GM19455 (cell line): Measurements from ENCODE around the gene TRPC1.
"Not testable (repeated sequence)": the region's sequence is repeated elsewhere in the genome, so short reads cannot be mapped to it uniquely, and the experiment has no call there.

Experiments used
- ATAC-seq: cut with Tn5 transposase; IDR thresholded peaks from one replicate; pipeline ENCODE4 v1.9.1; 2021; ENCODE audit not compliant: unreplicated experiment

Gene TRPC1

DNA sequence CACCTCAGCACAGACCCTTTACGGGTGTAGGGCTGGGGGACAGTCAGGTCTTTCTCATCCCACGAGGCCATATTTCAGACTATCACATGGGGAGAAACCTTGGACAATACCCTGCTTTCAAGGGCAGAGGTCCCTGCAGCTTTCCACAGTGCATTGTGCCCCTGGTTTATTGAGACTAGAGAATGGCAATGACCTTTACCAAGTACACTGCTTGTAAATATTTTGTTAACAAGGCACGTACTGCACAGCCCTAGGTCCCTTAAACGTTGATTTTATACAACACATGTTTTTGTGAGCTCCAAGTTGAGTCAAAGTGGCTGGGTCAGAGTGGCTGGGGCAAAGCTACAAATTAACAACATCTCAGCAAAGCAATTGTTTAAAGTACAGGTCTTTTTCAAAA lies 28.8 kb downstream of the TRPC1 start:
- not testable (repeated sequence) for ATAC-seq

DNA sequence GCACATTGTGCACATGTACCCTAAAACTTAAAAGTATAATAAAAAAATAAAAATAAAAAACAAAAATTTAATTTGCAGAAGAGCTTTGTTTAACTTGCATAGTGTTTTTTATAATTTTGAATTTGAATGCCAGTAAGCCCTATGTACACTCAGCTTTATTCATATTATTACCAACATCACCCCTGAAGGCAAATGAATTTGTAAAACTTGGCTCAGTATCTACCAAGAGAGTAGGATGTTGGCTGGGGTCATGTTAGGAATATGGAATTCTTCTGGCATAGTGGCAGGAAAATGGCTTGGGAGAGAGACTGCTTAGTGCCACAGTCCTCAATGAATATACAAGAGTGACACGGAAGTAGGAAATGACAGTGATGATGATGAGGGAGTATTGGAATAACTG lies 30.7 kb downstream of the TRPC1 start:
- ATAC-seq = no peak

DNA sequence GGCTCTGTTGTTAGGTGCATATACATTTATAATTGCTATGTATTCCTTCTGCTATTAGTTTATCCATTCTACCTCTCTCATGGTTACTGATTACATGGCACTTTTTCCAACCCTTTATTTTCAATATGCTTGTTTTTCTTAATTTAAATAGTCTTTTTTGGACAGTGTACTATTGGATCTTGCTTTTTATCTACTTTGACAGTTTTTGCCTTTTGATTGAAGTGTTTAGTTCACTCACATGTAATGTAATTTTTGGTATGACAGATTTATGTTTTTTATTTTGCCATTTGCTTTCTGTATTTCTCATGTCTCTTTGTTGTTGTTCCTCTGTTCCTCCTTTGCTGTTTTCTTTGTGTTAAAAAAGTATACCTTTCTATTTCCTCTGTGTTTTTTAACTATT lies 44.5 kb downstream of the TRPC1 start:
- no peak for ATAC-seq

DNA sequence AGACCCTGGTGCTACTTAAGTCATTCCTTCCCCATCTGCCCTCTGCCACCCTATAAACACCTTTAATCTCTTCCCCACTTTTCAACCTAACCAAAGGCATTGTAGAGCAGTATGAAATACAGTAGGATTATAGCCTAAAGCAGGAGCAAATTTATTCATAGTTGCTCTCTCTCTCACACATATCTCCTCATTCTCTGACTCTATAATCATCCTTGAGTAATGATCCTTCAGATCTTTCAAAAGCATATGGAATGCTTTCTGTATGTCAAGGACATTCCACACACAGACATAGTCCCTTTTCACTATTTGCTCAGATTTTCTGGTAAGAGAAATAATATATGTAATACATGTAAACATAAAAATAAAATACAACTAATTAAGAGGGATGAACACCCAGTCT lies 54.1 kb downstream of the TRPC1 start:
- ATAC-seq = no peak

DNA sequence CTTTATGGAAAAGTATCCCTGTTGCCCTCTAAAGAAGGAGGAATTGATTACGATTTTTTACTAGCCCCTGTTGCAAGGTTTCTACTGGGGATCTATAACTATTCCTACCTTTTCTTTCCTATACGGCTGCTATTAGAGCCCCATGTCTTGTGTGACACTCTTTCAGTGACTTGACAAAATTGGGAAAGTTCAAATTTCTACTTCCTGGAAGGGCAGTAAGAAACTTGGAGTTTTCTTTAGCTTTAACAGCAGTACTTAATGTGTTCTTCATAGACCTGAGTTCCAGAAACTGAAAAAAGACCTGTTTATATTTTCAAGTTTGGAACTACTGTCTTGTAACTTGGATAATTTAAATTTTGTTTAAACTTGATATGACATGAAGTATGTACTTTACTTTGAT lies 54.7 kb downstream of the TRPC1 start:
- ATAC-seq = no peak

DNA sequence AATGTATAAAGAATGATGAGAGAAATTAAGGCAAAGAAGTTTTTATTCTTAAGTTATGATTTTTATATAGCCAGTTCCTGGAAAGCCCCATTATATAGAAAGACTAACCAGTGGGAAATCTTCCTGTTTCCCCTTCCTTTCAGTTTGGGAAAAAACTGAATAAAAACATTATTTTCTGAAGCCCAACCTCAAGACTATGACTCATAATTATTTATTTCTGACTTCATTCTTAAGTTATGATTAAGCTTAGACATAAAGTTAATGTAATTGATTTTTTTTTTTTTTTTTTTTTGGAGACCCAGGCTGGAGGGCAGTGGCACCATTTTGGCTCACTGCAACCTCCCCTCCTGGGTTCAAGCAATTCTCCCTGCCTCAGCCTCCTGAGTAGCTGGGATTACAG lies 55.8 kb downstream of the TRPC1 start:
- no peak for ATAC-seq

DNA sequence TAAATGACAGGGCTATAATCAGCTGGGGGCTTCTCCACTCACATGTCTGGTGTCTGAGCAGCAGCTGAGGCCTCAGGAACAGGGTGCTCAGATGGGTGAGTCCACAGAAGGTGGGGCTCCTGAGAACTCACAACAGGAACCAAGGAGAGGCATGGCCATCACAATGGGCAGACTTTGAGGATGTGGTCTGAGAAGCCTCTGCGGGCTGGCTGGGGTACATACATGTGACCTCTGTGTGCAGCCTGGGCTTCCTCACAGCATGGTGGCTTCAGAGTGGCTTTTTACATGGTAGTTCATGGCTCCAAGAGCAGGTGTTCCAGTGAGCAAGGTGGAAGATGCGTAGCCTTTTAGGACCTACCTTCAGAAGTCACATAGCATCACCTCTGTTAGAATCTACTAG lies 58.8 kb downstream of the TRPC1 start:
- ATAC-seq = no peak

DNA sequence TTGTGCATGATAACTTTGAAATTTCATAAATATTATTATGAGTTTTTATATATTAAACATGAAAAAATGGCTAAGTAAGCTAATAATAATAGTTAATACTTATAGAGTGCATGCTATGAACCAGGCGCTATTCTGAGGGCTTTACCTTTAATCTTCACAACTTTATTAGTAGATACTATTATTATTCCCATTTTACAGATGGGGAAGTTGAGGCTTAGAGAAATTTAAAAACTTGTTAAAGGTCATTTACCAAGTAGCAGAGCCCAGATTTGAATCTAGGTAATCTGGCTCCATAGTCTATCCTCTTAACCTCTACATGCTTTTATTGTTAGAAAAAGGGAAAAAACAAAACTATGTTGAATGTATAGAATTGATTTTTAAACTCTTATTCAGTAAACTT lies 60.4 kb downstream of the TRPC1 start:
- no peak for ATAC-seq

DNA sequence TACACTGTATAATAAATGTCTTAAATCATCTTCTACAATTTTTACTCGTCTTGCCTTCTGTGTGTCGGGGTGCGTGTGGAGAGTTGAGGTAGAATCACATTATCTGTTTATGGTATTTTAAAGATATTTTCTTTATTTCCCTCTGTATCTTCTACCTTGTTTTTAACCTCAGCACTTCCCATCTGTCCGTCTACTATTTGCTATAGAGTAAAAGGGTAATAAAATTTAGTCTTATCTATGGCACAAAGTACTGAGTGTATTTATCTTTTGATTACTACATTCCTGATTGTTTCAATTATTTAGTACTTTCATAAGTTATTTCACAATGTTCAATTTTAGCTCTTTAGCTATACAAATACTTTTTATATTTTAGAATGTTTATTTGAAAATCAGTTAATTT lies 62.2 kb downstream of the TRPC1 start:
- no peak for ATAC-seq

DNA sequence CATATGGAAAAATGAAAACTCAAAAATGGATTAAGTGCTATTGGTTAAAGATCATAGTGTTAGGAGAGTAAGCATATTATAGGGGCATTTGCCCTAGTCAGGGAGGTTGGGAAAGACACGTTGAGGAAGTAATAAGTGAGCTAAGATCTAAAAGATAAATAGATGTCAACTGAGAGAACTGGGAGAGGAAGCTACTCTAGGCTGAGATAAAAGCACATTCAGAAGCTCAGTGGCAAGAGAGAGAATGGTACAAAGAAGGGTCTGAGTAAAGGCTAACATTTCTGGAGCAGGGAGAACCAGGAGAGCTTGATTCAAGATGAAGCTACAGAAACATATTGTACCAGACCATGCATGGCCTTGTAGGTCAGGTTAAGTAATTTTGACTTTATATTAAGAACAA lies 63.9 kb downstream of the TRPC1 start:
- ATAC-seq = no peak

DNA sequence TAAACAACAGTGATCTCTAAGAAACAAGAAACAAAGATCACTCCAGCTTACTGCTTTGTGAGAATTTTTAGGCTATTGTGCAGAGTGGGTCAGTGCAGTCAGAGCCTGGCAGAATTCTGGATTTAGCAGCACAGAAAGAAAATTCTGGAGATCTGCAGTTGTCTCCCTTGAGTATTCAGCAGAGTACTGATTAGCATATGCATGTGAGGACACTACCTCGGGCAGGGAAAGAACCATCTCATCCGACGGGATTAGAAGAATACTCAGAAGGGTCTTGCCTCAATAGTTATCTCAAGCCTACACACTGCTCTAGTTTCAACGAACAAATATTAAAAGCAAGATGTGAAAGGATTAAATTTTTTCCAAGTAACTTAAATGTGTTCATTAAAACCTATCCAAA lies 70.7 kb downstream of the TRPC1 start:
- ATAC-seq = no peak

DNA sequence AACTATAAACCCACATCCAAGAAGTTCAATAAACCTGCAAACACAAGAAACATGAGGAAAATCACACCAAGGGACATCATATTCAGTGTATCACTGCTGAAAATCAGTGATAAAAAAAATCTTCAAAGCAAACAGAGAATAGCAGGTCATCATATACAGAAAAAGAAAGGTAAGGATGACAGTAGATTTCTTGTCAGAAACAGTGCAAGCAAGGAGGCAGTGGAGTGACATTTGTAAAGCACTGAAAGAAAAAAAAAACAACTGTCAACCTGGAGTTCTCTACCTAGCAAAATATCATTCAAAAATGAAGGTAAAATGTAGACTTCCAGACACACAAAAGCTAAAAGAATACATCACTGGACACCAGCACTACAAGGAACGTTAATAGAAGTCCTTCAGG lies 71.5 kb downstream of the TRPC1 start:
- no peak for ATAC-seq

DNA sequence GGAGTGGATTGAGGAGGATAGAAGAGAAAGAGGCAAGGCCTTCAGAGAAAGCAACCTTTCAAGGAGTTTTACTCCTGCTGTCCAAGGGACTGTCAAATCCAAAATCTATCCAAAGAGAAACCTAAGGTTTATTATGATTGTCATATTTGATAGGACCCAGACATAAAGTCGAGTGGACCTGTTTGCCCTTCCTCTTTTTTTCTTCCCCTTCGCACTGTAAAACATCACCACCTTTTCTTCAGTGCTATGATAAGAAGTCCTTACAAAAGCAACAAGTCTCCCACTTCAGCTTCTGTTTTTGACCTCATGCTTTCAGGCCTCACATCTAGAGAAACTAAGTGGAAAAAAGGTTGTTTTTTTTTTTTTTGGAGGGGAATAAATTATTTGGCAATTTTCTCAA lies 73.0 kb downstream of the TRPC1 start:
- ATAC-seq = no peak

DNA sequence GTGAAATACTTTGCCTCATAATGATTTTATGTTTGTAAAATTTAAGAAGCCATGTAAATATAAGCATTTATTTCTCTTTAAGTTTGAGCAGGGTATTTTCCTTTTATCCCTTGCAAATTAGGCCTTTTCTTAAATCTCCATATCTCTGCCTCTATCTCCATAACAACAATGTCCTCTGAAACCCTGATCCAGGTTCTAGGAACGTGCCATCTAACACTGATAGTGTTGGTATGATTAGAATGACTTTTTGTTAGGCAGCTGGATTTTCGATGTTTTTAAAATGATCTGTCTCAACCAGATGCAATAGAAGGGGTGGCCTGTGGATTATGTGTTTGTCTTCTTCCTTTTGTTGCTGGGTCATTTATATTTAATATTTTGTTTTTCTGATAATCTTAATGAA lies 77.9 kb downstream of the TRPC1 start:
- ATAC-seq = no peak

DNA sequence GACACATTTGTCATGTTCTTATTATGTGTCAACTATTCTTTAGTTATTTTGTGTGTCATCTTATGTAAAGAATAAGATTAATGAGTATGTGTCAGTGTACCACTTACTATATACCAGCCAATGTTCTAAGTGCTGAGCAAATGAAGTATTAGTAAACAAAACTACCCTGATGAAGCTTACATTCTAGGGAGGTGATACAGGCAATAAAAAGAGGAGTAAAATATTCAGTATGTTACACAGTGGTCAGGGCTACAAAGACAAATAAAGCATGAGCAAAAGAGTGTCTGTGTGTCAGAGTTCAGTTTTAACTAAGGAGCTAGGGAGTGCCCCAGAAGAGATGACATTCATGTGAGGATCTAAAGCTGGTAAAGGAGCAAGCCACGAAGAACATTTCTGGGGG lies 79.1 kb downstream of the TRPC1 start:
- no peak for ATAC-seq

DNA sequence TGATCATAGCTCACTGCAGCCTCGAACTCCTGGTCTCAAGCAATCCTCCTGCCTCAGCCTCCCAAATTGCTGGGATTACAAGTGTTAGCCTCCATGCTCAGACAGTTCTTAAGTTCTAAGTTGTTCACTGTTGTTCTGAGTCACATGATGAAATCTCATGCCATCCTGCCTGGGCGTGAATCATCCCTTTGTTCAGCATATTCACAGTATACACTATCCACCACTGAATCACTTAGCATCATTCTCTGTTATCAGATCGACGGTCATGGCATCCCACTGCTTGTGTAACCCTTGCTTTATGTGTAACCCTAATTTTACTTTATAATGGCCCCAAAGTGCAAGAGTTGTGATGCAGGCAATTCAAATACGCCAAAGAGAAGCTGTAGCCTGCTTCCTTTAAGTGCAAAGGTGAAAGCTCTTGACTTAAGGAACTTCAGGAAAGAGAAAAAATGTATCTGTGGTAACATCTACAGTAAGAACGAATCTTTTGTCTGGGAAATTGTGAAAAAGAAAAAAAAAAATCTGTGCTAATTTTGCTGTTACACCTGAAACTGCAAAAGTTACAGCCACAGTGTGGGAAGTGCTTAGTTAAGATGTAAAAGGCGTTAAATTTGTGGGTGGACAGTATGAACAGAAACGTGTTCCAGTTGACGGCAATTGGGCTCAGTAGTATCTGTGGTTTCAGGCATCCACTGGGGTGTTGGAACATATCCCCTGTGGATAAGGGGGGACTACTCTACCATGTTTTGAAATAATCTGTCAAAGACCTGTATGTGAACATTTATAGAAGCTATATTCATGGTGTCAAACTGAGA lies 84.5 kb downstream of the TRPC1 start:
- ATAC-seq = no peak

DNA sequence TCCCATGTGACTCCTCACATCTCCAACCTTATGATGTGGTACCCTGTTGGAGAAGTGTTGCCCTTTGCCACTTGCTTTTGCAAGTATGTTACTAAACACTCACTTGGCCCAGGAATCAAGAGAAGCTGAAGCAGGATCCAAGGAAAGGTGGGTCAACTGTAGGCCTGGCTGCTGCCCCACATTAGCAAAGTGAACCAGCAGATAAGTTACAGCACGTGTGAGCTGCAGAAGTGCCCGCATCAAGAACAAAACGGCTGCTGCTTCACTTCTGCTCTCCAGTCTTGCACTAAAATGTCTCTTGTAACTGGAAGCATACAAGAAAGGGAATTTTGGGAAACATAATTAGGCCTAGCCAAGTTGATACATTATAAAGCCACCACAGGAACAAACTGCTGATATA lies 85.4 kb downstream of the TRPC1 start:
- ATAC-seq = no peak

DNA sequence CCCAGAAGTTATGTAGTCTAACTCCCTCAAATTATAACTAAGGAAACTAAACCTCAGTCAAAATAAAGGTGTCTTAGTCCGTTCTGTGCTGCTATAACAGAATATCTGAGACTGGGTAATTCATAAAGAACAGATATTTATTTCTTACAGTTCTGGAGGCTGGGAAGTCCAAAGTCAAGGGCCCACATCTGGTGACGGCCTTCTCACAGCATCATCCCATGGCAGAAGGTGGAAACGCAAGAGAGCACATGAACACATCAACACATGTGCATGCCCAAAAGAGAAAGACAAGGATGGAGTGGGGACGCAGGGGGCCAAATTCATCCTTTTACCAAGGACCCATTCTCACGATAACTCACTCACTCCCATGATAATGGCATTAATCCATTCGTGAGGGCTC lies 92.0 kb downstream of the TRPC1 start:
- ATAC-seq = no peak

DNA sequence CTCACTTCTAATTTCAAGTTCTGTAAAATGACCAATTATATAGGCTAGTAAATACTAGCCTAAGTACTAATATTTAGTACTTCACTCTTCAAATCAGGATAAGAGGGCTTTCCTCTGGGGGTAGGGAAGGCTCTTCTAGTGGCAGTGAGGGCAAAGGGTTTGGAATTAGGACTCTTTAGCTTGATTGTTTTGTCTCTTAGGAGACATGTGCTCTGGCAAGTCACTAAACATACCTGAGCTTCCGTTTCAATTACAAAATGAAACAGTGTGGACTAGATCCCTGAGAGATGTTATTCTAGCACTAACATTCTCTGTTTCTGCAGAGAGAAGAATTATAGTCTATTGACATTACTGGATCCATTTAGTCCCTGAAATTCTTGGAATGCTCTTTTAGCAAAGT lies 93.5 kb downstream of the TRPC1 start:
- no peak for ATAC-seq

DNA sequence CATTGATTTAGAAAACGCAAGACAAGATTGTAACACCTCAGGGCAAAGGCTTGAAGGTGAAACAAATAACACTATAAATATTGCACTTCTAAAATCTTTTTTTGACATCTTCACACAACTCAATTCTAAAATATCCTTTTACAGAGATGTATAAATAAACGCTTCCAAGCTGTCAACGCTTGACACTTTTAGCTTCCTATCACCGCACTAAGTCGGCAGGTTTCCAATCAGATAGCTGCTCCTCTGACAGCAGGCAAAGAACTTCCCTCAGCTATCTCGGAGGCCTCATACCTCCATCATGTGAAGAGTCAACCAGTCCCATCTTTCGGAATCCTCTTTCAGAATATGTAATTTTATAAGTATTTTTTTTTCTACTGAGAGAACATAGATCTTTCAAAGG lies 94.1 kb downstream of the TRPC1 start:
- ATAC-seq = no peak

DNA sequence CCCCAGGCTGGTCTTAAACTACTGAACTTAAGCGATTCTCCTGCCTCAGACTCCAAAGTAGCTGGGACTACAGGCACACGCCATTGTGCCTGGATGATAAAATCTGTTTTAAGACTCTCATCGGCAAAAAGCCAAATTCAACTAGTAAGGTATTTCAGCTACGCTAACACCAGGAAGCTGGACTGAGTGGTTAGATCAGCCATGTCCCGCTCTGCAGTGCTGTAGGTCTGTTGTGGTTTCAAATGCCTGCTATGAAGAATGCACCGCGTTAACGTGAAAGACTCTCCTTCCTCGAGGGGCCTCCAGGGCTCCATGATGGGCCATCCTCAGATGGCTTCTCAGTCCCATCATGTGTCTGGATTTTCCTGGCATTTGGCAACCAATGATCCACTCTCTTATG lies 94.8 kb downstream of the TRPC1 start:
- no peak for ATAC-seq

DNA sequence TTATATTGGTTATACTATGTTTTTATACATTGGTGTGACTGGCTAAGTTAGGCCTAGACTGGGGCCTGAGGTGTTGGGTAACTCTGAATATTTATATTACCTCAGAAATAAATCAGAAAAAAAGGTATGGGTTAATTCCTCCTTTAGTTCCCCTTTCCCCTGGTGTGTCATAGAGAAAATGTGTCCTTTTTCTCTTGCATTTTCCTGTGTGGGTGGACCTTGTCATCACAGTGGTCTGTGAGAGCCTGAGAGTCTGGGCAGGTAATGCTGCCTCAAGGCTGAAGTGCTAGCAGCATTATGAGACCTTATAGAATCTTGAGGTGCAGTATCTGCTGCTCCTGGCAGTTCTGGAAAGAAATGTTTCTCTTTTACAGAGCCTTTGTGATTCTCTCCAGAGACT lies 95.3 kb downstream of the TRPC1 start:
- no peak for ATAC-seq

DNA sequence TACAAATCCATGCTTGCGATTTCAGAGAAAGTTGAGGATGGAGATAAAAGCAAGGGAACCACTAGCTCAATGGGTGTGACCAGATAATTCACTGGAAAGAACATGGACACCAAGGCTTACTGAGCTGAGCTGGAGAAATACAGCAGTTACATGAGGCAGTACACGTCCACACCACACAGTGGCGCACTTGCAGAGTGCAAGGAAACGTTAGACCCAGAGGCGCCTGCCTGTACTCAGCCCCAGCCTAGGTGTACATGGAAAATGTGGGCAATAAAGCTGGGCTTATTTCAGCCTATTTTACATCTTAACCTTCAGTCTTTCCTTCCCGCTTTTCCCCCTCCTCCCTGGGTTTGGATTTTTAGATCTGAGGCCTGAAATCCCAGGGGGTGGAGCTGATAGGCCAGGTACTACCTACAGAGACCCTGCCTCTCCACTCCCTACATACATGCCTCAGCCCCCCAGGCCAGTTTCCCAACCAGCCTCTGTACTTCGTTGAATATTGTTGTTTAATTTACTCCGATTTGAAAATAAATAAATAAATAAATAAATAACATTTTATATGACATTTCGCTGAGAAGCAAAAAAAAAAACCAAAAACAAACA lies 105.0 kb downstream of the TRPC1 start:
- peak; percentile 98 for ATAC-seq
